Glutamatergic neuron (in vitro differentiated cells): ENCODE data around the gene PKMYT1. TPM values are rescaled to one million over a fixed set of nuclear protein-coding genes. Genes with fewer than 3 reads are reported as not detected.

Experiments
- DNase-seq: peaks from one replicate; pipeline ENCODE4 v3.0.0; 2022
- H3K27ac Mint-ChIP-seq: one replicate; pipeline ENCODE4 v1.8.0; 2020; ENCODE audit warnings: mild to moderate bottlenecking, mixed read lengths, inconsistent platforms; ENCODE audit not compliant: unreplicated experiment
- H3K27me3 Mint-ChIP-seq: one replicate; pipeline ENCODE4 v1.8.0; 2020; ENCODE audit warnings: mild to moderate bottlenecking, moderate library complexity, mixed read lengths, inconsistent platforms; ENCODE audit not compliant: unreplicated experiment
- H3K36me3 Mint-ChIP-seq: one replicate; pipeline ENCODE4 v1.8.0; 2020; ENCODE audit warnings: mild to moderate bottlenecking, mixed read lengths, inconsistent platforms; ENCODE audit not compliant: unreplicated experiment
- H3K4me1 Mint-ChIP-seq: one replicate; pipeline ENCODE4 v1.8.0; 2020; ENCODE audit warnings: mild to moderate bottlenecking, low read depth, mixed read lengths, inconsistent platforms; ENCODE audit not compliant: unreplicated experiment
- H3K4me3 Mint-ChIP-seq: one replicate; pipeline ENCODE4 v1.8.0; 2020; ENCODE audit warnings: mild to moderate bottlenecking, mixed read lengths, inconsistent platforms; ENCODE audit not compliant: unreplicated experiment
- H3K9me3 Mint-ChIP-seq: one replicate; pipeline ENCODE4 v1.8.0; 2020; ENCODE audit warnings: mild to moderate bottlenecking, moderate library complexity, mixed read lengths, inconsistent platforms; ENCODE audit not compliant: unreplicated experiment
- total RNA-seq: library from RNA; stranded (reverse); fragmentation: NEBNext Ultra II Directional; extraction: Animal tissue kit (Norgen Biotek cat#: 25700); gene quantifications from one replicate; pipeline ENCODE4 v1.2.1, GENCODE V29; 2021; ENCODE audit not compliant: unreplicated experiment
- TF ChIP-seq, protein P1 (sequence below): fragments of 200-600 bp; sonication (generic); IDR thresholded peaks from one replicate; pipeline ENCODE4 v1.5.0; 2021; ENCODE audit not compliant: partially characterized antibody, unreplicated experiment

Gene PKMYT1
- total RNA-seq, 1 donor from 2014 or later, result 8.5 TPM

GRCh38 chr16:3013998-3014690, 33.9 kb upstream of the PKMYT1 start:
- Mint-ChIP-seq H3K4me1 (no peaks in the 10 kb centered on the region), H3K27ac (no peak overlapping the region), H3K9me3 (peaks cover 3% of the 10 kb centered on the region), H3K36me3 (no peaks in the 10 kb centered on the region), H3K4me3 (no peak overlapping the region), H3K27me3 (peaks cover 16% of the 10 kb centered on the region)
- TF ChIP-seq, protein P1, sequence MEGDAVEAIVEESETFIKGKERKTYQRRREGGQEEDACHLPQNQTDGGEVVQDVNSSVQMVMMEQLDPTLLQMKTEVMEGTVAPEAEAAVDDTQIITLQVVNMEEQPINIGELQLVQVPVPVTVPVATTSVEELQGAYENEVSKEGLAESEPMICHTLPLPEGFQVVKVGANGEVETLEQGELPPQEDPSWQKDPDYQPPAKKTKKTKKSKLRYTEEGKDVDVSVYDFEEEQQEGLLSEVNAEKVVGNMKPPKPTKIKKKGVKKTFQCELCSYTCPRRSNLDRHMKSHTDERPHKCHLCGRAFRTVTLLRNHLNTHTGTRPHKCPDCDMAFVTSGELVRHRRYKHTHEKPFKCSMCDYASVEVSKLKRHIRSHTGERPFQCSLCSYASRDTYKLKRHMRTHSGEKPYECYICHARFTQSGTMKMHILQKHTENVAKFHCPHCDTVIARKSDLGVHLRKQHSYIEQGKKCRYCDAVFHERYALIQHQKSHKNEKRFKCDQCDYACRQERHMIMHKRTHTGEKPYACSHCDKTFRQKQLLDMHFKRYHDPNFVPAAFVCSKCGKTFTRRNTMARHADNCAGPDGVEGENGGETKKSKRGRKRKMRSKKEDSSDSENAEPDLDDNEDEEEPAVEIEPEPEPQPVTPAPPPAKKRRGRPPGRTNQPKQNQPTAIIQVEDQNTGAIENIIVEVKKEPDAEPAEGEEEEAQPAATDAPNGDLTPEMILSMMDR, result no peak
- DNase-seq, result no peak

DNA sequence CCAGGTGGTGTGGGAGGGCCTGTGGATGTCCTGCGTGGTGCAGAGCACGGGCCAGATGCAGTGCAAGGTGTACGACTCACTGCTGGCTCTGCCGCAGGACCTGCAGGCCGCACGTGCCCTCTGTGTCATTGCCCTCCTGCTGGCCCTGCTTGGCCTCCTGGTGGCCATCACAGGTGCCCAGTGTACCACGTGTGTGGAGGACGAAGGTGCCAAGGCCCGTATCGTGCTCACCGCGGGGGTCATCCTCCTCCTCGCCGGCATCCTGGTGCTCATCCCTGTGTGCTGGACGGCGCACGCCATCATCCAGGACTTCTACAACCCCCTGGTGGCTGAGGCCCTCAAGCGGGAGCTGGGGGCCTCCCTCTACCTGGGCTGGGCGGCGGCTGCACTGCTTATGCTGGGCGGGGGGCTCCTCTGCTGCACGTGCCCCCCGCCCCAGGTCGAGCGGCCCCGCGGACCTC, 33.3 kb upstream of the PKMYT1 start:
- DNase-seq, result no peak
- Mint-ChIP-seq H3K27ac (no peak overlapping the region), H3K36me3 (no peaks in the 10 kb centered on the region), H3K4me3 (no peak overlapping the region), H3K4me1 (no peaks in the 10 kb centered on the region), H3K27me3 (peaks cover 20% of the 10 kb centered on the region), H3K9me3 (peaks cover 3% of the 10 kb centered on the region)
- TF ChIP-seq, protein P1, result no peak

DNA sequence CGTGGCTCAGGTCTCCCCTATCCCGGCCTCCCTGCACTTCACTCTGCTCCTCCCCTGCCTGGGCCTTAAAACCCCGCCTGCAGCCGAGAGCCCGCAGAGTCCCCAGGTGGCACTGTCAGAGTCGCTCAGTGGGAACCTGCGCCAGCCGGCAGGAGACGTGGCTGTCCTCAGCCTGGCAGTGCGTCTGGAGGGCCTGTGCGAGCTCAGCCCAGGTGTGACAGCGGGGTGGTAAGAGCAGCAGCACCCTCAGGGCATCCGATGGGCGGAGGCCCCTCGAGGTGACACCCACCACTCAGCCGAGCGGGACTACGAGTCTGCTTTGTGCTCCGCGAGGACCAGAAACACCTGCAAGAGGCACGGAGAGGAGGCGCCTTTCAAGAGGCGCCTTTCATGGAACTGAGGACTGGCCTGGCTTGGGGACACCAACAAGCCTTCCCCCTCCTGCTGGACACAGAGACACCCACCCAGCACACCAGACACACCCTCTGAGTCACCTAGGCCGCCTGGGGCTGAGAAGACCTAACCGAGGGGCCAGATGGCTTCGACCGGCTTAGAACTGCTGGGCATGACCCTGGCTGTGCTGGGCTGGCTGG, 32.7 kb upstream of the PKMYT1 start, which contains the start of gene CLDN9:
Gene CLDN9 (plus strand): TSS at position 96 of the 593 bp plus-strand sequence. CDS start 440 bp downstream, at position 536.
- no peaks in the 10 kb centered on the region for H3K36me3 Mint-ChIP-seq
- H3K4me1 Mint-ChIP-seq, result peaks cover 2% of the 10 kb centered on the region
- H3K9me3 Mint-ChIP-seq, result peaks cover 3% of the 10 kb centered on the region
- peak; percentile 40 for DNase-seq
- H3K27ac Mint-ChIP-seq, result no peak within 1 kb of the TSS
- H3K4me3 Mint-ChIP-seq, result no peak within 1 kb of the TSS
- TF ChIP-seq, protein P1, result no peak
- H3K27me3 Mint-ChIP-seq, result peaks cover 23% of the 10 kb centered on the region

- DNase-seq, result peak; percentile 39
- H3K4me1 Mint-ChIP-seq, result peaks cover 2% of the 10 kb centered on the region
- no peaks in the 10 kb centered on the region for H3K36me3 Mint-ChIP-seq
- peaks cover 23% of the 10 kb centered on the region for H3K27me3 Mint-ChIP-seq
- no peak overlapping the region for H3K27ac Mint-ChIP-seq
- H3K9me3 Mint-ChIP-seq, result peaks cover 3% of the 10 kb centered on the region
- TF ChIP-seq, protein P1, result no peak
- no peak overlapping the region for H3K4me3 Mint-ChIP-seq
Observed at GRCh38 chr16:3012246-3012645, 32.0 kb upstream of the PKMYT1 start.

DNA sequence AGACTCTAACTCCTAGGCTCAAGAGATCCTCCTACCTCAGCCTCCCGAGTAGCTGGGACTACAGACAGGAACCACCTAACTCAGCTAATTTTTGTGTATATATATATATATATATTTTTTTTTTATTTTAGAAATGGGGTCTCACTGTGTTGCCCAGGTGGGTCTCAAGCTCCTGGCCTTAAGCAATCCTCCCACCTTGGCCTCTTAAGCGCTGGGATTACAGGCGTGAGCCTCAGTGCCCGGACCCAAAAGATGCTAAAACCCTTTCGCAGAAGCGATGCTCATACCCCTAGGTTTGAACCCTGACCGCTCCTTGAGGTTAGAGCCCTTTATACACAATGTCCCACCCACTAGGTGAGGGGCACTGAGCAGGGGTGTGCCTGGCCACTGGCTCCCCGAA, 30.3 kb upstream of the PKMYT1 start:
- H3K4me3 Mint-ChIP-seq, result no peak overlapping the region

More for the DNA sequence above, 30.3 kb upstream of the PKMYT1 start:
- H3K9me3 Mint-ChIP-seq, result peaks cover 4% of the 10 kb centered on the region
- TF ChIP-seq, protein P1, result no peak
- no peak for DNase-seq
- H3K36me3 Mint-ChIP-seq, result no peaks in the 10 kb centered on the region
- no peak overlapping the region for H3K27ac Mint-ChIP-seq
- peaks cover 2% of the 10 kb centered on the region for H3K4me1 Mint-ChIP-seq
- H3K27me3 Mint-ChIP-seq, result peaks cover 20% of the 10 kb centered on the region
